ENCODE results near the gene KCNQ1. TPM values are rescaled to one million over a fixed set of nuclear protein-coding genes. Genes with fewer than 3 reads are reported as not detected.

The KCNQ1 gene
- total RNA-seq, 1 experiment from 2014 or later, result 10.7 TPM

GRCh38 chr11:2877474-2877873 lies 432.7 kb downstream of the KCNQ1 start:
- no peak overlapping the region for H3K4me3 ChIP-seq (replicated peaks in 1 of 2; ENCODE audit: low read depth in 1 of 2, low read length in 2 of 2)
- POLR2A ChIA-PET, result no interaction called here

GRCh38 chr11:2878782-2879181 lies 434.0 kb downstream of the KCNQ1 start:
- Histone ChIP-seq H4K20me1 (ENCODE audit: insufficient read depth) (no peaks in the 10 kb centered on the region), H2AFZ (ENCODE audit: low read depth, low read length, poor library complexity, severe bottlenecking) (no peak overlapping the region), H3K9ac (ENCODE audit: low read length) (no peak overlapping the region), H3K9me2 (ENCODE audit: insufficient read depth) (no peaks in the 10 kb centered on the region), H3K27me3 (ENCODE audit: insufficient read depth, low read length) (no peaks in the 10 kb centered on the region), H3K27ac (ENCODE audit: low read depth, low read length) (no peak overlapping the region), H3K4me1 (ENCODE audit: control insufficient read depth in 1 of 2, insufficient read depth in 2 of 2, low read length in 2 of 2) (peaks cover 0 to 12% of the 10 kb centered on the region in 2 experiments; a peak in 2 of 4 replicates), H3K4me3 (replicated peaks in 1 of 2; ENCODE audit: low read depth in 1 of 2, low read length in 2 of 2) (no peak overlapping the region), H3K79me2 (ENCODE audit: insufficient read depth, low read length) (no peaks in the 10 kb centered on the region), H3K9me3 (ENCODE audit: control insufficient read depth in 1 of 2, insufficient read depth in 1 of 2, low read depth in 1 of 2, low read length in 2 of 2) (peaks cover 0 to 8% of the 10 kb centered on the region in 2 experiments; a peak in 1 of 4 replicates), H3K36me3 (ENCODE audit: control insufficient read depth in 1 of 2, insufficient read depth in 2 of 2, low read length in 2 of 2) (no peaks in the 10 kb centered on the region), H3K4me2 (ENCODE audit: low read length) (no peak overlapping the region)
- ChIA-PET RAD21 (ENCODE audit: low non-redundant PET in 1 of 2, low total read pairs in 2 of 2, uncharacterized antibody in 2 of 2, unreplicated experiment in 2 of 2) (no interaction called here), POLR2A (no interaction called here), CTCF (no interaction called here)
- BruUV-seq (replicated peaks), result no TSS peak
- intact Hi-C loops (cut with micrococcal nuclease), result no loop called here
- DNase-seq (ENCODE audit: low read depth, low spot score) (no peak), ATAC-seq (no peak)
- TF ChIP-seq TCF7L2 (IDR thresholded peaks at IDR 0.05; ENCODE audit: borderline replicate concordance, extremely low read depth, insufficient read depth, insufficient read length) (no peak), EGR1 (IDR thresholded peaks at IDR 0.05; ENCODE audit: low read depth) (no peak), EZH2phosphoT487 (IDR thresholded peaks at IDR 0.05; ENCODE audit: borderline replicate concordance) (no peak), CBX3 (IDR thresholded peaks at IDR 0.05; ENCODE audit: low read depth) (no peak), CTCF (IDR thresholded peaks at IDR 0.05 in 2 of 3, conservative IDR thresholded peaks at IDR 0.05 in 1 of 3; ENCODE audit: borderline replicate concordance in 1 of 3, insufficient read depth in 1 of 3, low read depth in 2 of 3, low read length in 2 of 3) (no peak), JUND (IDR thresholded peaks at IDR 0.05) (no peak), FOSL1 (IDR thresholded peaks at IDR 0.05; ENCODE audit: low read depth) (no peak), POLR2A (IDR thresholded peaks at IDR 0.05; ENCODE audit: borderline replicate concordance, extremely low read depth, insufficient read depth, insufficient read length) (no peak), ZBTB33 (IDR thresholded peaks at IDR 0.05; ENCODE audit: extremely low read depth, insufficient replicate concordance, low read length) (no peak), ZFX (IDR thresholded peaks at IDR 0.05) (no peak), SP1 (IDR thresholded peaks at IDR 0.05; ENCODE audit: low read depth) (no peak), ELF1 (IDR thresholded peaks at IDR 0.05; ENCODE audit: borderline replicate concordance, low read depth) (no peak), SIN3A (IDR thresholded peaks at IDR 0.05; ENCODE audit: low read depth) (no peak), RAD21 (IDR thresholded peaks at IDR 0.05; ENCODE audit: low read depth) (no peak), YY1 (IDR thresholded peaks at IDR 0.05; ENCODE audit: extremely low read depth, insufficient replicate concordance, low read depth, low read length) (no peak), ATF3 (IDR thresholded peaks at IDR 0.05) (no peak)

More at GRCh38 chr11:2877474-2877873, 432.7 kb downstream of the KCNQ1 start:
- ATAC-seq, result peak; percentile 52
- Histone ChIP-seq H4K20me1 (ENCODE audit: insufficient read depth) (no peaks in the 10 kb centered on the region), H2AFZ (ENCODE audit: low read depth, low read length, poor library complexity, severe bottlenecking) (no peak overlapping the region), H3K9ac (ENCODE audit: low read length) (no peak overlapping the region), H3K36me3 (ENCODE audit: control insufficient read depth in 1 of 2, insufficient read depth in 2 of 2, low read length in 2 of 2) (no peaks in the 10 kb centered on the region), H3K27me3 (ENCODE audit: insufficient read depth, low read length) (no peaks in the 10 kb centered on the region), H3K9me3 (ENCODE audit: control insufficient read depth in 1 of 2, insufficient read depth in 1 of 2, low read depth in 1 of 2, low read length in 2 of 2) (peaks cover 0 to 8% of the 10 kb centered on the region in 2 experiments; a peak in 1 of 4 replicates), H3K4me2 (ENCODE audit: low read length) (peak overlapping the region; percentile 17), H3K79me2 (ENCODE audit: insufficient read depth, low read length) (no peaks in the 10 kb centered on the region), H3K4me1 (ENCODE audit: control insufficient read depth in 1 of 2, insufficient read depth in 2 of 2, low read length in 2 of 2) (peaks cover 0 to 9% of the 10 kb centered on the region in 2 experiments; a peak in 1 of 4 replicates), H3K9me2 (ENCODE audit: insufficient read depth) (no peaks in the 10 kb centered on the region), H3K27ac (ENCODE audit: low read depth, low read length) (no peak overlapping the region)
- TF ChIP-seq YY1 (IDR thresholded peaks at IDR 0.05; ENCODE audit: extremely low read depth, insufficient replicate concordance, low read depth, low read length) (no peak), FOSL1 (IDR thresholded peaks at IDR 0.05; ENCODE audit: low read depth) (no peak; the same call in 1 of the 2 replicates), CEBPB (IDR thresholded peaks at IDR 0.05; ENCODE audit: low read depth) (no peak), ELF1 (IDR thresholded peaks at IDR 0.05; ENCODE audit: borderline replicate concordance, low read depth) (no peak), EGR1 (IDR thresholded peaks at IDR 0.05; ENCODE audit: low read depth) (no peak), TCF7L2 (IDR thresholded peaks at IDR 0.05; ENCODE audit: borderline replicate concordance, extremely low read depth, insufficient read depth, insufficient read length) (no peak), ZFX (IDR thresholded peaks at IDR 0.05) (no peak), SIN3A (IDR thresholded peaks at IDR 0.05; ENCODE audit: low read depth) (no peak)
- CTCF ChIA-PET, result interaction anchor here (1.1 kb wide), 1 partner anchor 52 kb away, joined by 4 read pairs; the partner anchor contains the start of gene PHLDA2
- DNase-seq (ENCODE audit: low read depth, low spot score), result no peak
- no TSS peak for BruUV-seq (replicated peaks)
- RAD21 ChIA-PET (ENCODE audit: low non-redundant PET in 1 of 2, low total read pairs in 2 of 2, uncharacterized antibody in 2 of 2, unreplicated experiment in 2 of 2), result no interaction called here
- intact Hi-C loops (cut with micrococcal nuclease), result no loop called here
